EL (cell line): ENCODE results near the gene RACK1.
A peak's percentile ranks its signal among the peaks of the same experiment; 100 is the strongest.

Source experiments
- DNase-seq: peaks from one replicate; pipeline ENCODE4 v3.0.0-alpha.2; 2016

Gene RACK1

DNA sequence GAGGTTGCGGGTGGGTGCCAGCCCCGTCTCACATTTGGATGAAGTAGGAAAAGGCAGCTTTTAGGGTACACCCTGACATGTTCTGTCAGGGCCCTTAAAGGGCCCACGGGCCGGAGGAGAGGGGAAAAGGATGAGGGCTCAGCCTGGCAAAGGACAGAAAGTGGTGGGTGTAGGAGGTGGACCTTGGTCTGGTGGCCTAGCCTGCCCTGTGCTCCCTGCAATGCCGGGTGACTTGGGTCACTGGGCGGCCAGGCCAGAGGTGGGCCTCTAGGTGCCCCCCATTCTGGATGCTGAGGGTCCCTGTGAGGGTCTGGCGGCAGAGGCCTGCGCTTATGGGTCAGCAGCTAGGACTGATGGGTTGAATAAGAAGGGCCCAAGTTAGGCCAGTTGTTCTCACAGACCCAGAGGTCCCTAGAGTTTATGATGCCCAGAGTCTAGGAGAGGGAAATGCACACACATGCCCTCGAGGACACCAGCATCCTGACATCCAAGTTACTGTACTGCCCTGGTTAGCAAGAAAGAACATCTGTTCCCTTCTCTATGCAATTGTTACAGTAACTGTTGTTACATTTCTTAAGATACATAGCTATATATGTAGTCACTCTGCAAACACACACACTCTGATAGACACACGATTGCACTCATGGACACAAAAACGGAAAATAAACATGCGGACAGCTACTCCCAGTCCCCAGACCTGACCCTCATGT lies 51.2 kb downstream of the RACK1 start:
- no peak for DNase-seq

GRCh38 chr5:181191526-181192336 lies 52.0 kb downstream of the RACK1 start:
- DNase-seq = peak; percentile 97

DNA sequence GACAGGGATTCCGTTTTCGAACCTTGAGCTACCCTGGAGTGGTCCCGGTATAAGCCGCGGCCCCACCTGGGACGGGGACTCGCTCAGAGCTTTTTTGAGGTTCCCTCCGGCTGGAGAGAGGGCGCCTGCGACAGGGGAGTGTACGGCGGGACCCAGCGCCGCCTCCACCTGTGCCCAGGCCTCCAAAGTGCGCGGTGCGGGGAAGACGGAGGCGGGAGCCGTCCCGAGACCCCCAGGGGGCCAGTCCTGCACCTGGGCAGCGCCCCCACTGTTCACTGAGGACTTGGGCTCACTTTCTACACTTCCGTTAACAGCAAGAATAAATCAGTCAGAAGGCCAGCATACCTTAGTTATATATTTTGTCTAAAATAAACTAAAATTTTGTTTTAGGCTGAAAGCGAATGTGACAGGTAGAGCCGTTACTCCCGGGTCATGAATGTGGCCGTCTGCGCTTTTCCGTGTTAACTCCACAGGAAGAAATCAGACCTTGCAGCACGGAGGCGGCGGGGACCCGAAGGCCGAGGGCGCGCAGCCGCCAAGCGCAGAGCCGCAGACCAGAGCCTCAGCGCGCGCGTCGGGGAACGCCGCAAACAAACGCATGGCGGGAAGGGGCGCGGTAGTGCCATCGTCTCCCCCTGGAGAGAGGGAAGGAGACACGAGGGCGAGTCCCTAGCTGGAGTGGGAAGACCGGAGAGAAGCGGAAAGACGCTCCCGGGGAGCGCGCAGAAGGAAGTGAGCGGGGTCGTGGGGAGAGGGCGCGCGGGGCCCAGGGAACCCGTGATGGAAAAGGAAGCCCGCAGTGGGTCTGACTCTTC lies 52.8 kb downstream of the RACK1 start:
- peak; percentile 52 for DNase-seq

- DNase-seq = peak; percentile 32
These were observed 53.6 kb downstream of the RACK1 start for GRCh38 chr5:181189962-181190710.

DNA sequence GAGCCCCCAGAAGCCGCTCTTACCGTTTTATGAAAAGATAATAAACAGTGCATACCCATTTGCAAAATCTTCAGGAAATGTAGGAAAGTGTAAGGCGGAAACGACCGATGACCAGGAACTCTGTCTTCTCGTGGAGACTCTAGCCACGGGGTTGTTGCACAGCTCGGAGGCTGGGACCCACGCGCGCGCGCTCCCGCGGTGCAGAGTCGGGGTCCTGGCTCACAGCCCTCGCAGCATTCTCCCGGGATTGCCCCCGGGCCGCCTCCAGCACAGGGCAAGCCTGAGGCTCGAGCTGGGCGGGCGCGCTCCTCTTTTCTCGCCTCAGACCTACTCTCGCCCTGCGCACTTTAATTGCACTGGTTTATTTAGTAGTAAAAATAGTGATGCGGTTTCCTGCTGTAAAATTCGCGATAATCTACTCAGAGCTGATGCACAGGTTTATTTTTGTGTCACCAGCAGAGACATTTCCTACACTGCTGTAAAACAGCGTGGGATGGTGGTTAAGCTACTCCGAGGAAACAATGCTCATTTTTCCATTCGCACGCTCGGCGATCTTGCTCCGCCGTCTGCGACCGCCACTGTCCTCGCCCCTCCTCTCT lies 54.2 kb downstream of the RACK1 start:
- DNase-seq = peak; percentile 25

DNA sequence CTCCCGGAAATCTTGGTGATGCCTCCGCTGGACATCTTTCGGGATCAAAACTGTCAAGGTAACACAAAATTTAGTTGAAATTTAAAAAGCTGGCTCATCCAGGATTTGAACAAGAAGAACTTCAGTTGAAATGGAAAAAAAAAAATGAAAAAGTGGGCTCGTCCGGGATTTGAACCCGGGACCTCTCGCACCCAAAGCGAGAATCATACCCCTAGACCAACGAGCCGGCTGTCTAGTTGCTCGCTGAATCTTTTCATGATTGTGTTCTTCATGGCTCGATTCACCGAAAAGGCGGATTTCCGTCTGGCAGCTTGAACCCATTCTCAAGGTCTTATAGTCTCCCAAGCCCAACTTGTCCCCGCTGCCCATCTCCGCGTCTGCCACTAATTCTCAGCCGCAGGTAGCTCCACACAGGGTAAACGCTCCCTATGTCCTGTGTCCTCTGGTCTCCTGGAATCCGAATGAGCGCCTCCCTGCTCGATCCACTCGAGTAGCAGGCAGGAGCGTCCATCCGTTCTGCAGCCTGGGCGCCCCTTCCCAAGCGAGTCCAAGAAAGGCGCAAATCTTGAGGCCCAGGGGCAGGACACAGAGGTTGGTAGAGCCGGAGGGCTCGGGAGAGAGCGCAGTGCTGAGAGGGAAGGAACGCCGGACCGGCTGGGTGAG lies 54.9 kb downstream of the RACK1 start:
- peak; percentile 84 for DNase-seq

GRCh38 chr5:181187500-181188213 lies 56.0 kb downstream of the RACK1 start:
- peak; percentile 90 for DNase-seq

- no peak for DNase-seq
These were observed 56.7 kb downstream of the RACK1 start for GRCh38 chr5:181186986-181187499.
